ENCODE data around the gene KLK6. TPM values are rescaled to one million over a fixed set of nuclear protein-coding genes. Genes with fewer than 3 reads are reported as not detected.

The KLK6 gene
- total RNA-seq, 1 donor from 2014 or later, result 3.5 TPM

DNA sequence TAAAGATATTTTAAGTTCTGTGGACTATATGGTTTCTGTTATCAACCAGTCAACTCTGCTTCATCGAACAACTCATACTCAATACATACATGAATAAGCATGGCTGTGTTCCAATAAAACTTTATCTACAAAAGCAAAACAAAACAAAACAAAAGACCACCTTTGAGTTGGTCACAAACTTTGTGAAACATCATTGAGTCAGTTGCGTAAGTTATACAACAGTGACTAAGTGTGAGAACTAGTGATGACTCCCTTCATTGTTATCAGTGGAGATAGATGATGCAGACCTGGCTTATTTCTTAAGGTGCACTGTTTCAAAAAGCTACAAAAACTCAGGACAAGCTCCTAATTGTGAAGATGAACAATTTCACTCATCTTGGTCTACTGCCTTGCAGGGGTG, 43.7 kb downstream of the KLK6 start:
- Histone ChIP-seq H3K4me1 (ENCODE audit: insufficient read depth, low read length) (no peaks in the 10 kb centered on the region), H3K79me2 (ENCODE audit: insufficient read depth, low read length) (no peaks in the 10 kb centered on the region), H3K27me3 (ENCODE audit: insufficient read depth, low read length) (no peaks in the 10 kb centered on the region), H3K4me3 (ENCODE audit: insufficient read depth, low read depth, low read length) (no peak overlapping the region), H3K4me2 (ENCODE audit: low read length) (no peak overlapping the region), H2AFZ (ENCODE audit: low read depth, low read length) (no peak overlapping the region), H4K20me1 (ENCODE audit: insufficient read depth, low read length) (no peaks in the 10 kb centered on the region), H3K36me3 (ENCODE audit: insufficient read depth, low read length) (no peaks in the 10 kb centered on the region), H3K27ac (ENCODE audit: low read depth, low read length) (no peak overlapping the region), H3K9me3 (ENCODE audit: insufficient read depth, low read depth, low read length) (no peaks in the 10 kb centered on the region), H3K9ac (ENCODE audit: low read length) (no peak overlapping the region)
- no peak for FAIRE-seq
- Mint-ChIP-seq H3K9me3 (ENCODE audit: unreplicated experiment) (no peaks in the 10 kb centered on the region), H3K4me3 (ENCODE audit: unreplicated experiment) (no peak overlapping the region), H3K27ac (ENCODE audit: unreplicated experiment) (no peak overlapping the region), H3K27me3 (ENCODE audit: low read depth, unreplicated experiment) (peaks cover 29% of the 10 kb centered on the region), H3K36me3 (ENCODE audit: low read depth, unreplicated experiment) (no peaks in the 10 kb centered on the region), H3K4me1 (ENCODE audit: low read depth, unreplicated experiment) (peaks cover 3% of the 10 kb centered on the region)
- no peak for DNase-seq (ENCODE audit: low read depth)
- TF ChIP-seq EZH2 (IDR thresholded peaks at IDR 0.05; ENCODE audit: insufficient read depth, low read length), result no peak
- TF ChIP-seq, protein P1, sequence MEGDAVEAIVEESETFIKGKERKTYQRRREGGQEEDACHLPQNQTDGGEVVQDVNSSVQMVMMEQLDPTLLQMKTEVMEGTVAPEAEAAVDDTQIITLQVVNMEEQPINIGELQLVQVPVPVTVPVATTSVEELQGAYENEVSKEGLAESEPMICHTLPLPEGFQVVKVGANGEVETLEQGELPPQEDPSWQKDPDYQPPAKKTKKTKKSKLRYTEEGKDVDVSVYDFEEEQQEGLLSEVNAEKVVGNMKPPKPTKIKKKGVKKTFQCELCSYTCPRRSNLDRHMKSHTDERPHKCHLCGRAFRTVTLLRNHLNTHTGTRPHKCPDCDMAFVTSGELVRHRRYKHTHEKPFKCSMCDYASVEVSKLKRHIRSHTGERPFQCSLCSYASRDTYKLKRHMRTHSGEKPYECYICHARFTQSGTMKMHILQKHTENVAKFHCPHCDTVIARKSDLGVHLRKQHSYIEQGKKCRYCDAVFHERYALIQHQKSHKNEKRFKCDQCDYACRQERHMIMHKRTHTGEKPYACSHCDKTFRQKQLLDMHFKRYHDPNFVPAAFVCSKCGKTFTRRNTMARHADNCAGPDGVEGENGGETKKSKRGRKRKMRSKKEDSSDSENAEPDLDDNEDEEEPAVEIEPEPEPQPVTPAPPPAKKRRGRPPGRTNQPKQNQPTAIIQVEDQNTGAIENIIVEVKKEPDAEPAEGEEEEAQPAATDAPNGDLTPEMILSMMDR (IDR thresholded peaks at IDR 0.05; ENCODE audit: insufficient read depth, low read depth, low read length), result no peak

DNA sequence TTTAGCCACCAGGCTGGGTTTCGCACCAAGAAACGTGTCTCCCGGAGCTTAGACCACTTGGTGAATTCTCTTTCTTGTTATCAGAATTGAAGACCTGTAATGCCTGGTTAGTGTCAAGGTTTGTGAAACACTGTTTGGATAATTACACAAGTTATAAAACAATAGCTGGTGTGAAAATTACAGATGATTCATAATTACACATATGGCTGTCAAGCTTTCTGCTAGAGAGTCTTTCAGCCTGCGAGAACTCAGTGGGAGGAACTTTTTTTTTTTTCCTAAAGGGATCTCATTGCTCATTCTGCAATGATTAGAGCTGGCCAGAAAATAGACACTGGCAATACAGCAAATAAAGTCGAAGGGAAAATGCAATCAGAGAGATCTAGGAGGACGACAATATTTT, 44.8 kb downstream of the KLK6 start:
- H3K4me1 ChIP-seq (ENCODE audit: insufficient read depth, low read length), result no peaks in the 10 kb centered on the region
- H2AFZ ChIP-seq (ENCODE audit: low read depth, low read length), result no peak overlapping the region
- H3K4me3 Mint-ChIP-seq (ENCODE audit: unreplicated experiment), result no peak overlapping the region
- FAIRE-seq, result no peak
- no peaks in the 10 kb centered on the region for H3K9me3 Mint-ChIP-seq (ENCODE audit: unreplicated experiment)
- peaks cover 26% of the 10 kb centered on the region for H3K27me3 Mint-ChIP-seq (ENCODE audit: low read depth, unreplicated experiment)
- H3K79me2 ChIP-seq (ENCODE audit: insufficient read depth, low read length), result no peaks in the 10 kb centered on the region
- no peak overlapping the region for H3K9ac ChIP-seq (ENCODE audit: low read length)
- no peaks in the 10 kb centered on the region for H4K20me1 ChIP-seq (ENCODE audit: insufficient read depth, low read length)
- peaks cover 3% of the 10 kb centered on the region for H3K4me1 Mint-ChIP-seq (ENCODE audit: low read depth, unreplicated experiment)
- H3K27ac ChIP-seq (ENCODE audit: low read depth, low read length), result no peak overlapping the region
- DNase-seq (ENCODE audit: low read depth), result no peak
- H3K36me3 ChIP-seq (ENCODE audit: insufficient read depth, low read length), result no peaks in the 10 kb centered on the region
- no peaks in the 10 kb centered on the region for H3K36me3 Mint-ChIP-seq (ENCODE audit: low read depth, unreplicated experiment)
- no peaks in the 10 kb centered on the region for H3K27me3 ChIP-seq (ENCODE audit: insufficient read depth, low read length)
- H3K27ac Mint-ChIP-seq (ENCODE audit: unreplicated experiment), result no peak overlapping the region
- TF ChIP-seq, protein P1 (IDR thresholded peaks at IDR 0.05; ENCODE audit: insufficient read depth, low read depth, low read length), result no peak
- no peak for TF ChIP-seq EZH2 (IDR thresholded peaks at IDR 0.05; ENCODE audit: insufficient read depth, low read length)
- H3K4me2 ChIP-seq (ENCODE audit: low read length), result no peak overlapping the region
- no peak overlapping the region for H3K4me3 ChIP-seq (ENCODE audit: insufficient read depth, low read depth, low read length)
- no peaks in the 10 kb centered on the region for H3K9me3 ChIP-seq (ENCODE audit: insufficient read depth, low read depth, low read length)

DNA sequence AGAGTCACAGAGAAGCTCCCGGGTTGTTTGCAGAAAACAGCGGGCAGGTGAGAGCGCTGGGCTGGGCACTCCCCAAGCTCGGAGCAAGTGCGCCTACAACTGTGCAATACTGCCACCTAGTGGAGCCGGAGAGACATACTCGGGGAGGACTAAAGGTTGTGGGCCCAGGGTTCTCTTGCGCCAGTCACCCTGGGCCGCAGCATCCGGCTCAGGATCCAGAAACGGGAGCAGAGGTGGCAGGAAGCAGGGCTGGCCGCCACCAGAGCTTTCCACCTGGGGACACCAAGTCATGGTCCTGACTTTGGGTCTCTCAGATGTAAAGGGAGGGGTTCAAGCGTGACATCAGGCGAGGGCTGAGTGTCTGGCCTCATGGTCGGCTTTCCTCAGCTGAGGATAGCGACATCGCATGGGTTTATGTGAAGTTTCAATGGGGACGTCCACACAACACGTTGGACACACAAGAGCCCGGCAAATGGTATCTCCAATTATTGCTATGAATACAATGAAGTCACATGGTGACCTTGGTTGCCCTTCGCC, 47.0 kb downstream of the KLK6 start:
- H3K27me3 Mint-ChIP-seq (ENCODE audit: low read depth, unreplicated experiment), result peaks cover 26% of the 10 kb centered on the region
- DNase-seq (ENCODE audit: low read depth), result peak; percentile 25
- Histone ChIP-seq H4K20me1 (ENCODE audit: insufficient read depth, low read length) (no peaks in the 10 kb centered on the region), H3K4me3 (ENCODE audit: insufficient read depth, low read depth, low read length) (no peak overlapping the region), H3K9ac (ENCODE audit: low read length) (no peak overlapping the region), H2AFZ (ENCODE audit: low read depth, low read length) (peak overlapping the region; percentile 39), H3K79me2 (ENCODE audit: insufficient read depth, low read length) (no peaks in the 10 kb centered on the region), H3K27ac (ENCODE audit: low read depth, low read length) (no peak overlapping the region), H3K4me1 (ENCODE audit: insufficient read depth, low read length) (no peaks in the 10 kb centered on the region), H3K4me2 (ENCODE audit: low read length) (no peak overlapping the region), H3K36me3 (ENCODE audit: insufficient read depth, low read length) (no peaks in the 10 kb centered on the region), H3K27me3 (ENCODE audit: insufficient read depth, low read length) (no peaks in the 10 kb centered on the region), H3K9me3 (ENCODE audit: insufficient read depth, low read depth, low read length) (no peaks in the 10 kb centered on the region)
- no peak overlapping the region for H3K4me3 Mint-ChIP-seq (ENCODE audit: unreplicated experiment)
- H3K36me3 Mint-ChIP-seq (ENCODE audit: low read depth, unreplicated experiment), result no peaks in the 10 kb centered on the region
- TF ChIP-seq EZH2 (IDR thresholded peaks at IDR 0.05; ENCODE audit: insufficient read depth, low read length), result no peak
- TF ChIP-seq, protein P1 (IDR thresholded peaks at IDR 0.05; ENCODE audit: insufficient read depth, low read depth, low read length), result peak; percentile 53
- H3K9me3 Mint-ChIP-seq (ENCODE audit: unreplicated experiment), result no peaks in the 10 kb centered on the region
- no peak overlapping the region for H3K27ac Mint-ChIP-seq (ENCODE audit: unreplicated experiment)
- FAIRE-seq, result no peak
- H3K4me1 Mint-ChIP-seq (ENCODE audit: low read depth, unreplicated experiment), result peaks cover 3% of the 10 kb centered on the region

All from astrocyte (in vitro differentiated cells and primary cell).